HepG2 (cell line): ENCODE measurements around the gene CEBPA. TPM values are rescaled to one million over a fixed set of nuclear protein-coding genes. Genes with fewer than 3 reads are reported as not detected.

Source experiments
- ARNTL ChIP-seq: sonication (generic); formaldehyde crosslinking; IDR thresholded peaks from 2 replicates; pipeline ENCODE4 v1.4.0; 2020; ENCODE audit warnings: mild to moderate bottlenecking, missing genetic modification reagents
- BORCS8-MEF2B ChIP-seq: sonication (generic); formaldehyde crosslinking; IDR thresholded peaks from 2 replicates; pipeline ENCODE4 v1.8.0; 2022; ENCODE audit warnings: mild to moderate bottlenecking, missing genetic modification reagents
- DMTF1 ChIP-seq: sonication (generic); formaldehyde crosslinking; IDR thresholded peaks from 2 replicates; pipeline ENCODE4 v1.4.0; 2020; ENCODE audit warnings: mild to moderate bottlenecking, missing genetic modification reagents
- HNF4G ChIP-seq, 2 experiments: sonication (generic) in 1 of 2; formaldehyde crosslinking in 1 of 2; IDR thresholded peaks; 2 replicates each; pipeline versions ENCODE4 v1.4.0 to v1.6.1; 2011 to 2020; ENCODE audit warnings: borderline replicate concordance in 2 of 2, low read depth in 2 of 2, mild to moderate bottlenecking in 2 of 2, low read length in 1 of 2, missing genetic modification reagents in 1 of 2, moderate library complexity in 1 of 2
- HNRNPH1 ChIP-seq: fragments of 200-400 bp; formaldehyde crosslinking; optimal IDR thresholded peaks from 2 replicates; pipeline ENCODE3; 2017; ENCODE audit warnings: mild to moderate bottlenecking, low read depth, low read length
- KLF6 ChIP-seq: IDR thresholded peaks from 2 replicates; pipeline ENCODE4 v1.8.0; 2016; ENCODE audit warnings: missing biosample characterization, missing genetic modification reagents
- MIER2 ChIP-seq: IDR thresholded peaks from 2 replicates; pipeline ENCODE4 v1.6.1; 2016; ENCODE audit warnings: missing biosample characterization, missing genetic modification reagents
- PLRG1 ChIP-seq: fragments of 450-650 bp; conservative IDR thresholded peaks from 2 replicates; pipeline ENCODE4 v1.6.1; 2016
- RBM22 ChIP-seq: fragments of 200-400 bp; formaldehyde crosslinking; optimal IDR thresholded peaks from 2 replicates; pipeline ENCODE3; 2017; ENCODE audit warnings: mild to moderate bottlenecking, low read length, moderate library complexity
- REPIN1 ChIP-seq: sonication (generic); formaldehyde crosslinking; IDR thresholded peaks from 2 replicates; pipeline ENCODE4 v1.8.0; 2022; ENCODE audit warnings: missing genetic modification reagents, low read depth, mild to moderate bottlenecking, borderline replicate concordance
- SAFB2 ChIP-seq: sonication (generic); formaldehyde crosslinking; IDR thresholded peaks from 2 replicates; pipeline ENCODE4 v1.5.1; 2020; ENCODE audit warnings: missing genetic modification reagents, low read depth, mild to moderate bottlenecking, borderline replicate concordance
- ZBTB25 ChIP-seq: IDR thresholded peaks from 2 replicates; pipeline ENCODE4 v1.6.1; 2018; ENCODE audit warnings: missing genetic modification reagents
- ZBTB26 ChIP-seq: IDR thresholded peaks from 2 replicates; pipeline ENCODE4 v1.6.1; 2016; ENCODE audit warnings: missing compliant biosample characterization, missing genetic modification reagents, borderline replicate concordance
- ZNF18 ChIP-seq: sonication (generic); formaldehyde crosslinking; IDR thresholded peaks from 2 replicates; pipeline ENCODE4 v1.8.0; 2022; ENCODE audit warnings: mild to moderate bottlenecking, missing genetic modification reagents; ENCODE audit not compliant: insufficient replicate concordance
- ZNF496 ChIP-seq: sonication (generic); formaldehyde crosslinking; IDR thresholded peaks from 2 replicates; pipeline ENCODE4 v1.8.1; 2023; ENCODE audit warnings: mild to moderate bottlenecking, moderate library complexity, missing genetic modification reagents; ENCODE audit not compliant: insufficient replicate concordance
- ZNF564 ChIP-seq: sonication (generic); formaldehyde crosslinking; IDR thresholded peaks from 2 replicates; pipeline ENCODE4 v1.8.1; 2023; ENCODE audit warnings: mild to moderate bottlenecking, missing genetic modification reagents
- ZNF777 ChIP-seq: sonication (generic); formaldehyde crosslinking; IDR thresholded peaks from 2 replicates; pipeline ENCODE4 v1.4.0; 2020; ENCODE audit warnings: missing genetic modification reagents
- polyA plus RNA-seq, 8 experiments: library from polyadenylated mRNA; depleted of rRNA in 3 of 8; stranded (reverse) in 7 of 8; unstranded in 1 of 8; fragments of >200 nt; fragmentation: Illumina TruSeq in 4 of 8; extraction: Trizol in 4 of 8; gene quantifications; 2 replicates each; pipeline versions ENCODE4 v1.2.1 to v1.2.3, GENCODE V29; 2011 to 2016; ENCODE audit warnings: low read depth in 4 of 8, missing spikeins in 1 of 8, mixed read lengths in 1 of 8; ENCODE audit not compliant: insufficient read depth in 1 of 8
- total RNA-seq, 5 experiments: library from RNA; depleted of rRNA; stranded (reverse); fragments of >200 nt; fragmentation: Illumina TruSeq; extraction: Trizol; gene quantifications; 2 replicates each; pipeline ENCODE4 v1.2.3, GENCODE V29; 2016; ENCODE audit warnings: low read depth in 1 of 5
- TF ChIP-seq, protein P1 (sequence below): sonication (generic); formaldehyde crosslinking; IDR thresholded peaks from 2 replicates; pipeline ENCODE4 v1.5.1; 2020; ENCODE audit warnings: mild to moderate bottlenecking, missing genetic modification reagents, moderate library complexity
- TF ChIP-seq, protein P2 (sequence below): sonication (generic); formaldehyde crosslinking; IDR thresholded peaks from 2 replicates; pipeline ENCODE4 v1.4.0; 2020; ENCODE audit warnings: mild to moderate bottlenecking, missing genetic modification reagents

Gene CEBPA
- total and polyA plus RNA-seq, 2 of the 13 experiments (the other 11 are each of a cell fraction or from before 2014, with no cell fraction given): 24.8 to 103 TPM

GRCh38 chr19:33302175-33302973, at the start of gene CEBPA (continued):
- TF ChIP-seq REPIN1 (CRISPR knock-in tag) (0 out of 2 replicates have a peak, but pooled peaks have one; percentile 48), KLF6 (CRISPR knock-in tag) (peak; percentile 74; the same call in 1 of the 2 replicates), DMTF1 (CRISPR knock-in tag) (no peak), SAFB2 (CRISPR knock-in tag) (peak; percentile 88; the same call in 1 of the 2 replicates), ZNF564 (peak; percentile 75), ARNTL (peak; percentile 65; the same call in 1 of the 2 replicates), HNRNPH1 (no peak), ZNF496 (no peak), BORCS8-MEF2B (peak; percentile 52; the same call in 1 of the 2 replicates), ZNF18 (CRISPR knock-in tag) (no peak), ZBTB25 (peak; percentile 66; the same call in 1 of the 2 replicates), PLRG1 (no peak), ZNF777 (CRISPR knock-in tag) (peak; percentile 61; the same call in 1 of the 2 replicates), ZBTB26 (CRISPR knock-in tag) (no peak), RBM22 (peak; percentile 93), HNF4G (IDR thresholded peaks at IDR 0.05; ENCODE audit: borderline replicate concordance, low read depth, low read length) (peak; percentile 49; the same call in 1 of the 2 replicates), HNF4G (CRISPR knock-in tag; IDR thresholded peaks at IDR 0.05; ENCODE audit: borderline replicate concordance, low read depth) (peak; percentile 52), MIER2 (no peak; the same call in 1 of the 2 replicates)
- TF ChIP-seq, protein P1, sequence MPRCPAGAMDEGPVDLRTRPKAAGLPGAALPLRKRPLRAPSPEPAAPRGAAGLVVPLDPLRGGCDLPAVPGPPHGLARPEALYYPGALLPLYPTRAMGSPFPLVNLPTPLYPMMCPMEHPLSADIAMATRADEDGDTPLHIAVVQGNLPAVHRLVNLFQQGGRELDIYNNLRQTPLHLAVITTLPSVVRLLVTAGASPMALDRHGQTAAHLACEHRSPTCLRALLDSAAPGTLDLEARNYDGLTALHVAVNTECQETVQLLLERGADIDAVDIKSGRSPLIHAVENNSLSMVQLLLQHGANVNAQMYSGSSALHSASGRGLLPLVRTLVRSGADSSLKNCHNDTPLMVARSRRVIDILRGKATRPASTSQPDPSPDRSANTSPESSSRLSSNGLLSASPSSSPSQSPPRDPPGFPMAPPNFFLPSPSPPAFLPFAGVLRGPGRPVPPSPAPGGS: peak; percentile 93
- TF ChIP-seq, protein P2, sequence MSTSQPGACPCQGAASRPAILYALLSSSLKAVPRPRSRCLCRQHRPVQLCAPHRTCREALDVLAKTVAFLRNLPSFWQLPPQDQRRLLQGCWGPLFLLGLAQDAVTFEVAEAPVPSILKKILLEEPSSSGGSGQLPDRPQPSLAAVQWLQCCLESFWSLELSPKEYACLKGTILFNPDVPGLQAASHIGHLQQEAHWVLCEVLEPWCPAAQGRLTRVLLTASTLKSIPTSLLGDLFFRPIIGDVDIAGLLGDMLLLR (CRISPR knock-in tag): 0 out of 2 replicates have a peak, but pooled peaks have one; percentile 0
